RWPE2 (cell line): Measurements from ENCODE around the gene LRRC74B.
"Not testable (repeated sequence)": the region's sequence is repeated elsewhere in the genome, so short reads cannot be mapped to it uniquely, and the experiment has no call there.

Source experiments
- ATAC-seq: fragments of 200-7000 bp; cut with Tn5 transposase; 3 replicates; pipeline ENCODE4 v1.9.1; 2021; ENCODE audit warnings: low read depth
- DNase-seq: peaks from one replicate; pipeline ENCODE4 v3.0.0-alpha.2; 2020; ENCODE audit warnings: low spot score
- H3K27ac ChIP-seq: fragments of 450-650 bp; 2 replicates; pipeline ENCODE4 v1.5.1; 2017; ENCODE audit warnings: mild to moderate bottlenecking; ENCODE audit not compliant: poor library complexity, severe bottlenecking
- H3K27me3 ChIP-seq: fragments of 250-450 bp; sonication (Bioruptor Pico); 2 replicates; pipeline ENCODE4 v1.5.1; 2021; ENCODE audit warnings: mild to moderate bottlenecking, moderate library complexity; ENCODE audit not compliant: insufficient read depth, poor library complexity, severe bottlenecking
- H3K36me3 ChIP-seq: fragments of 250-450 bp; sonication (Bioruptor Pico); 2 replicates; pipeline ENCODE4 v1.5.1; 2020; ENCODE audit warnings: low read depth, mild to moderate bottlenecking, moderate library complexity
- H3K4me1 ChIP-seq: fragments of 250-450 bp; sonication (Bioruptor Pico); 2 replicates; pipeline ENCODE4 v1.5.1; 2021; ENCODE audit warnings: mild to moderate bottlenecking, moderate library complexity; ENCODE audit not compliant: insufficient read depth, poor library complexity, severe bottlenecking
- H3K4me3 ChIP-seq: fragments of 250-450 bp; sonication (Bioruptor Pico); 2 replicates; pipeline ENCODE4 v1.5.1; 2021; ENCODE audit warnings: mild to moderate bottlenecking, moderate library complexity; ENCODE audit not compliant: severe bottlenecking
- H3K9me3 ChIP-seq: fragments of 250-450 bp; sonication (Bioruptor Pico); 2 replicates; pipeline ENCODE4 v1.5.1; 2021; ENCODE audit warnings: mild to moderate bottlenecking, moderate library complexity; ENCODE audit not compliant: severe bottlenecking
- CTCF ChIP-seq: fragments of 450-650 bp; IDR thresholded peaks from one replicate; pipeline ENCODE4 v1.5.1; 2017; ENCODE audit warnings: mild to moderate bottlenecking, moderate library complexity; ENCODE audit not compliant: poor library complexity, severe bottlenecking

LRRC74B gene

GRCh38 chr22:21047730-21048129, 2.0 kb downstream of the LRRC74B start:
- H3K4me3 ChIP-seq: no peak overlapping the region
- H3K27me3 ChIP-seq: no peaks in the 10 kb centered on the region
- no peak for DNase-seq
- no peak overlapping the region for H3K27ac ChIP-seq
- no peaks in the 10 kb centered on the region for H3K9me3 ChIP-seq
- no peaks in the 10 kb centered on the region for H3K36me3 ChIP-seq
- H3K4me1 ChIP-seq: peaks cover 13% of the 10 kb centered on the region
- no peak for ATAC-seq
- TF ChIP-seq CTCF: no peak

GRCh38 chr22:21048448-21048847, 2.7 kb downstream of the LRRC74B start:
- H3K4me3 ChIP-seq, ATAC-seq, H3K9me3 ChIP-seq, H3K27me3 ChIP-seq, DNase-seq, H3K27ac ChIP-seq, H3K36me3 ChIP-seq: not testable (repeated sequence)
- peaks cover 12% of the 10 kb centered on the region for H3K4me1 ChIP-seq

- not testable (repeated sequence) for H3K9me3 ChIP-seq, H3K4me3 ChIP-seq, ATAC-seq, H3K4me1 ChIP-seq, H3K27ac ChIP-seq, H3K36me3 ChIP-seq, H3K27me3 ChIP-seq, DNase-seq
Measured at GRCh38 chr22:21048965-21049364, 3.2 kb downstream of the LRRC74B start.

GRCh38 chr22:21051145-21051830, 5.5 kb downstream of the LRRC74B start:
- TF ChIP-seq CTCF: no peak
- ATAC-seq (no peak), DNase-seq (no peak)
- Histone ChIP-seq H3K9me3 (peaks cover 3% of the 10 kb centered on the region), H3K36me3 (no peaks in the 10 kb centered on the region), H3K4me3 (no peak overlapping the region), H3K4me1 (no peaks in the 10 kb centered on the region), H3K27ac (no peak overlapping the region), H3K27me3 (no peaks in the 10 kb centered on the region)

GRCh38 chr22:21051831-21052400, 6.2 kb downstream of the LRRC74B start:
- ATAC-seq (no peak), DNase-seq (no peak)
- TF ChIP-seq CTCF: no peak
- H3K36me3 ChIP-seq: no peaks in the 10 kb centered on the region
- H3K27me3 ChIP-seq: no peaks in the 10 kb centered on the region
- no peak overlapping the region for H3K4me3 ChIP-seq
- H3K27ac ChIP-seq: no peak overlapping the region
- H3K4me1 ChIP-seq: peaks cover 4% of the 10 kb centered on the region
- peaks cover 4% of the 10 kb centered on the region for H3K9me3 ChIP-seq
